ENCODE measurements around the gene MAS1L. TPM values are rescaled to one million over a fixed set of nuclear protein-coding genes. Genes with fewer than 3 reads are reported as not detected.

MAS1L gene
- total RNA-seq, 2 donors from 2014 or later, result not detected

- no peak overlapping the region for H3K4me3 Mint-ChIP-seq
- H3K27ac Mint-ChIP-seq, result no peak overlapping the region
- no peak for ATAC-seq (replicated peaks)
- peaks cover 27% of the 10 kb centered on the region for H3K27me3 Mint-ChIP-seq
- H3K4me1 Mint-ChIP-seq, result no peaks in the 10 kb centered on the region
- no peaks in the 10 kb centered on the region for H3K36me3 Mint-ChIP-seq (ENCODE audit: low read depth)
- no peaks in the 10 kb centered on the region for H3K9me3 Mint-ChIP-seq
Observed at GRCh38 chr6:29502597-29502996, 14.8 kb upstream of the MAS1L start.

- Mint-ChIP-seq H3K27me3 (peaks cover 27% of the 10 kb centered on the region), H3K4me3 (no peak overlapping the region), H3K27ac (no peak overlapping the region), H3K9me3 (no peaks in the 10 kb centered on the region), H3K4me1 (no peaks in the 10 kb centered on the region), H3K36me3 (ENCODE audit: low read depth) (no peaks in the 10 kb centered on the region)
- no peak for ATAC-seq (replicated peaks)
Observed at GRCh38 chr6:29502181-29502580, 14.4 kb upstream of the MAS1L start.

GRCh38 chr6:29501106-29501505 lies 13.3 kb upstream of the MAS1L start:
- peaks cover 30% of the 10 kb centered on the region for H3K27me3 Mint-ChIP-seq
- H3K4me1 Mint-ChIP-seq, result no peaks in the 10 kb centered on the region
- no peaks in the 10 kb centered on the region for H3K36me3 Mint-ChIP-seq (ENCODE audit: low read depth)
- no peaks in the 10 kb centered on the region for H3K9me3 Mint-ChIP-seq
- no peak overlapping the region for H3K27ac Mint-ChIP-seq
- no peak for ATAC-seq (replicated peaks)
- no peak overlapping the region for H3K4me3 Mint-ChIP-seq

- no peaks in the 10 kb centered on the region for H3K9me3 Mint-ChIP-seq
- H3K27me3 Mint-ChIP-seq, result peaks cover 30% of the 10 kb centered on the region
- H3K36me3 Mint-ChIP-seq (ENCODE audit: low read depth), result no peaks in the 10 kb centered on the region
- H3K4me3 Mint-ChIP-seq, result no peak overlapping the region
- H3K4me1 Mint-ChIP-seq, result no peaks in the 10 kb centered on the region
- H3K27ac Mint-ChIP-seq, result no peak overlapping the region
- no peak for ATAC-seq (replicated peaks)
Observed at GRCh38 chr6:29500594-29500993, 12.8 kb upstream of the MAS1L start.

- H3K27me3 Mint-ChIP-seq, result peaks cover 26% of the 10 kb centered on the region
- H3K27ac Mint-ChIP-seq, result no peak overlapping the region
- H3K36me3 Mint-ChIP-seq (ENCODE audit: low read depth), result no peaks in the 10 kb centered on the region
Observed at GRCh38 chr6:29499704-29500103, 11.9 kb upstream of the MAS1L start.

GRCh38 chr6:29496961-29497360 lies 9.2 kb upstream of the MAS1L start:
- H3K27me3 Mint-ChIP-seq, result peaks cover 23% of the 10 kb centered on the region
- H3K4me1 Mint-ChIP-seq, result no peaks in the 10 kb centered on the region
- H3K4me3 Mint-ChIP-seq, result no peak overlapping the region
- no peak overlapping the region for H3K27ac Mint-ChIP-seq
- no peak for ATAC-seq (replicated peaks)
- H3K9me3 Mint-ChIP-seq, result no peaks in the 10 kb centered on the region
- H3K36me3 Mint-ChIP-seq (ENCODE audit: low read depth), result no peaks in the 10 kb centered on the region

More at GRCh38 chr6:29499704-29500103, 11.9 kb upstream of the MAS1L start:
- H3K4me1 Mint-ChIP-seq, result no peaks in the 10 kb centered on the region
- H3K4me3 Mint-ChIP-seq, result no peak overlapping the region
- no peaks in the 10 kb centered on the region for H3K9me3 Mint-ChIP-seq
- ATAC-seq (replicated peaks), result no peak

- H3K27me3 Mint-ChIP-seq, result peaks cover 19% of the 10 kb centered on the region
- H3K36me3 Mint-ChIP-seq (ENCODE audit: low read depth), result no peaks in the 10 kb centered on the region
- H3K4me1 Mint-ChIP-seq, result no peaks in the 10 kb centered on the region
- H3K4me3 Mint-ChIP-seq, result no peak overlapping the region
- ATAC-seq (replicated peaks), result no peak
- H3K9me3 Mint-ChIP-seq, result no peaks in the 10 kb centered on the region
- no peak overlapping the region for H3K27ac Mint-ChIP-seq
Observed at GRCh38 chr6:29495571-29495970, 7.8 kb upstream of the MAS1L start.

GRCh38 chr6:29494131-29494530 lies 6.4 kb upstream of the MAS1L start:
- Mint-ChIP-seq H3K27me3 (peaks cover 16% of the 10 kb centered on the region), H3K4me1 (no peaks in the 10 kb centered on the region), H3K9me3 (no peaks in the 10 kb centered on the region), H3K4me3 (no peak overlapping the region), H3K27ac (no peak overlapping the region), H3K36me3 (ENCODE audit: low read depth) (no peaks in the 10 kb centered on the region)
- ATAC-seq (replicated peaks), result no peak

GRCh38 chr6:29493261-29493660 lies 5.5 kb upstream of the MAS1L start:
- Mint-ChIP-seq H3K36me3 (ENCODE audit: low read depth) (no peaks in the 10 kb centered on the region), H3K27ac (no peak overlapping the region), H3K9me3 (no peaks in the 10 kb centered on the region), H3K4me3 (no peak overlapping the region), H3K27me3 (peaks cover 9% of the 10 kb centered on the region), H3K4me1 (no peaks in the 10 kb centered on the region)
- ATAC-seq (replicated peaks), result no peak

- Mint-ChIP-seq H3K27me3 (peaks cover 15% of the 10 kb centered on the region), H3K9me3 (no peaks in the 10 kb centered on the region), H3K27ac (no peak overlapping the region), H3K4me1 (no peaks in the 10 kb centered on the region), H3K4me3 (no peak overlapping the region), H3K36me3 (ENCODE audit: low read depth) (no peaks in the 10 kb centered on the region)
- no peak for ATAC-seq (replicated peaks)
Observed at GRCh38 chr6:29491574-29491973, 3.8 kb upstream of the MAS1L start.

GRCh38 chr6:29490552-29490951 lies 2.8 kb upstream of the MAS1L start:
- no peaks in the 10 kb centered on the region for H3K36me3 Mint-ChIP-seq (ENCODE audit: low read depth)
- no peak overlapping the region for H3K27ac Mint-ChIP-seq
- no peaks in the 10 kb centered on the region for H3K4me1 Mint-ChIP-seq
- H3K27me3 Mint-ChIP-seq, result peaks cover 15% of the 10 kb centered on the region
- no peak for ATAC-seq (replicated peaks)
- no peak overlapping the region for H3K4me3 Mint-ChIP-seq
- no peaks in the 10 kb centered on the region for H3K9me3 Mint-ChIP-seq

- Mint-ChIP-seq H3K4me1 (no peaks in the 10 kb centered on the region), H3K4me3 (no peak overlapping the region), H3K27me3 (peaks cover 16% of the 10 kb centered on the region), H3K9me3 (no peaks in the 10 kb centered on the region), H3K27ac (no peak overlapping the region), H3K36me3 (ENCODE audit: low read depth) (no peaks in the 10 kb centered on the region)
- no peak for ATAC-seq (replicated peaks)
Observed at GRCh38 chr6:29490055-29490454, 2.3 kb upstream of the MAS1L start.

GRCh38 chr6:29489286-29489685 lies 1.5 kb upstream of the MAS1L start:
- Mint-ChIP-seq H3K36me3 (ENCODE audit: low read depth) (no peaks in the 10 kb centered on the region), H3K4me3 (no peak overlapping the region), H3K9me3 (no peaks in the 10 kb centered on the region), H3K4me1 (no peaks in the 10 kb centered on the region), H3K27me3 (peaks cover 20% of the 10 kb centered on the region), H3K27ac (no peak overlapping the region)
- ATAC-seq (replicated peaks), result no peak

- Mint-ChIP-seq H3K9me3 (no peaks in the 10 kb centered on the region), H3K36me3 (ENCODE audit: low read depth) (no peaks in the 10 kb centered on the region), H3K4me3 (no peak overlapping the region), H3K4me1 (no peaks in the 10 kb centered on the region), H3K27me3 (peaks cover 20% of the 10 kb centered on the region), H3K27ac (no peak overlapping the region)
- no peak for ATAC-seq (replicated peaks)
Observed at GRCh38 chr6:29488874-29489273, 1.1 kb upstream of the MAS1L start.

- H3K27me3 Mint-ChIP-seq, result peaks cover 17% of the 10 kb centered on the region
- ATAC-seq (replicated peaks), result no peak
- no peaks in the 10 kb centered on the region for H3K9me3 Mint-ChIP-seq
- H3K36me3 Mint-ChIP-seq (ENCODE audit: low read depth), result no peaks in the 10 kb centered on the region
- no peaks in the 10 kb centered on the region for H3K4me1 Mint-ChIP-seq
- no peak overlapping the region for H3K4me3 Mint-ChIP-seq
- H3K27ac Mint-ChIP-seq, result no peak overlapping the region
Observed at GRCh38 chr6:29487131-29487530, 625 bp downstream of the MAS1L start.

GRCh38 chr6:29486577-29486976 lies 1.2 kb downstream of the MAS1L start:
- Mint-ChIP-seq H3K4me1 (no peaks in the 10 kb centered on the region), H3K27me3 (peaks cover 17% of the 10 kb centered on the region), H3K9me3 (no peaks in the 10 kb centered on the region), H3K4me3 (no peak overlapping the region), H3K36me3 (ENCODE audit: low read depth) (no peaks in the 10 kb centered on the region), H3K27ac (no peak overlapping the region)
- no peak for ATAC-seq (replicated peaks)

Measured in activated T-helper 17 cell treated with anti-CD3 and anti-CD28 coated beads, Interleukin-2, amount 50 U/mL, for 72 hours (primary cell).